ENCODE results near the gene ATP6V0A1.
"Not testable (repeated sequence)": the region's sequence is repeated elsewhere in the genome, so short reads cannot be mapped to it uniquely, and the experiment has no call there.

ATP6V0A1 gene

GRCh38 chr17:42541041-42541833, 82.6 kb downstream of the ATP6V0A1 start:
- DNase-seq (ENCODE audit: low read depth) = no peak

GRCh38 chr17:42543190-42544079, 84.8 kb downstream of the ATP6V0A1 start:
- DNase-seq (ENCODE audit: low read depth) = no peak

- no peak for DNase-seq (ENCODE audit: low read depth)
Measured at GRCh38 chr17:42544874-42545283, 86.2 kb downstream of the ATP6V0A1 start.

- DNase-seq (ENCODE audit: low read depth) = not testable (repeated sequence)
Measured at GRCh38 chr17:42545755-42546505, 87.3 kb downstream of the ATP6V0A1 start.

DNA sequence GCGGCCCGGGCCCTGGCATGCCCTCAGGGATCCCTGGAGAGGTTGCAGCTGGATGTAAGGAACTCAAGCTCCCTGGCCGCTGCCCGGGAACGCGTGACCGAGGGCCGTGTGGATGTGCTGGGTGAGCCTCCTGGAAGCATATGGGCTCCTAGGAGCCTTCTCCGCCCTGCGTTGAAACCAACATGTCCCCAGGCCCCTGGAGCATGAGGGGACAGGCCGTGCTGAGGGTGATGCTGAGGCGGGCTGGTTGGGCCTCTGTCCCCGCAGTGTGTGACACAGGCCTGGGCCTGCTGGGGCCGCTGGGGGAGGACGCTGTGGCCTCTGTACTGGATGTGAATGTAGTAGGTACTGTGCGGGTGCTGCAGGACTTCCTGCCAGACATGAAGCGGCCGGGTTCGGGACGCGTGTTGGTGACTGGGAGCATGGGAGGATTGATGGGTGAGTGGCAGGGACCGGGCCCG, 88.4 kb downstream of the ATP6V0A1 start:
- DNase-seq (ENCODE audit: low read depth) = no peak

DNA sequence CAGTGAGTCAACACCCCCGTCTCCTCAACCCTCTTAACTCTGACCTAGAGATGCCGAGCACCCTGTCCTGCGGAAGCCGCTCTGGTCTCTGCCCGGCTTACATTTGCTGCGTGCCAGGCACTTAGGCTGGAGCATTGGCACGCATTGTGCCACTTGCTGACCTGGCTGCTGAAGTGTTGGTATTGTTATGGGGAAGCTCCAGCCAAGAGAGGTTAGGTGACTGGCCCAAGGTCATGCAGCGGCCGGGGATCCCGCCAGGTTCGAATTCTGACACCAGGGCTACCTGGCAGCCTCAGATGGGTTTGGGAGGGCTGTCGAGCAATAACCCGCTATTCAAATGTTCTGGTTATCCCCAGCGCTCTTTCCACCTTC, 89.0 kb downstream of the ATP6V0A1 start:
- no peak for DNase-seq (ENCODE audit: low read depth)

DNA sequence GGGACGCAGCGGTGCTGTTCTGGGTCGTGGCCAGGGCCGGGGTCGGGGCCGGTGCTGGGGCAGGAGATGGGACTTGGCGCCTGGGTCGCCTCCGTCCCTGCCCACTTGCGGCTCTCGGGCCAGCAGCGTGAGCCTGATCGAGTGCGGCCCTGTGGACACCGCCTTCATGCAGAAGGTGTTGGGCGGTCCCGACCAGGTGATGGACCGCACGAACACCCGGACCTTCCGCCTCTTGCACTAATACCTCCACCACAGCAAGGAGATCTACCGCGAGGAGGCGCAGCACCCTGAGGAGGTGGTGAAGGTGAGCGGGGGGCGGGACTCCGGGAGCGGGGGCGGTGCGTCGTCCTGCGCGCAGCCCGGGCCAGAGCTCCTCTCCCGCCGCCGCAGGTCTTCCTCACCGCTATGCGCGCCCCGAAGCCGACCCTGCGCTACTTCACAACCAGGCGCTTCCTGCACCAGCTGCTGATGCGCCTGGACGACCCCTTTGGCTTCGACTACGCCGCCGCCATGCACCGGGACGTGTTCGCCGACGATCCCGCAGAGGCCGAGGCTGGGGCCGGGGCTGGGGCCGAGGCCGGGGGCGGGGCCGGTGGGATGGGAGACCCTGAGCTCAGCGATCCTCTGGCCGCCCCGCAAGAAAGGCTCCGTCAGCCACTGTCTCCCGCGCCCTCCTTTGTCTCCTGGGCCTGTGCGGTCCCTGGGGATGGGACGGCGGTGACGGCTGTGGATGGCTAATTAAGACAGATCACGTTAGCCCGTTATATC, 89.6 kb downstream of the ATP6V0A1 start:
- DNase-seq (ENCODE audit: low read depth) = no peak

DNA sequence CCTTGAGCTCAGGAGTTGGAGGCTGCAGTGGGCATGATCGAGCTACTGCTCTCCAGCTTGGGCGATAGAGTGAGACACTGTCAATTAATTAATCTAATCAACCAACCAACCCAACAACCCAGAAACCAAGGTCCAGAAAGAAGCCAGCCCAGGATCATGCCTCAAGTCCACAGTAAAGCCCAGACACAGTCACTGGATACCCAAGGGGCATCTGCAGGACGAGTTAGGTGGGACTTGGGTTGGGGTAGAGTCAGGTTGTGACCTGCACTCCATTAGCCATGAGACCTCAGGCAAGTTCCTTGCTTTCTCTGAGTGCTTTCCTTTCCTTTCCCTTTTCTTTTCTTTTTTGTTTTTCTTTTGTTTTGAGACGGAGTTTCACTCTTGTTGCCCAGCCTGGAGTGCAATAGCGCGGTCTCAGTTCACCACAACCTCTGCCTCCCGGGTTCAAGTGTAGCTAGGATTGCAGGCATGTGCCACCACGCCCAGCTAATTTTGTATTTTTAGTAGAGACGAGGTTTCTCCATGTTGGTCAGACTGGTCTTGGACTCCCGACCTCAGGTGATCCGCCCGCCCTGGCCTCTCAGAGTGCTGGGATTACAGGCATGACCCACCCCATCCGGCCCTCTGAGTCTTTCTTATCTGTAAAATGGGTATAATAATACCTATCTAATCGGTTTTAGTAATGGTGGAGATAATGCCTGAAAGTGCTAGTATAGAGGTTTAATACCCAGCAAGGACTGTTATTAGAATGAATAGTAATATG, 90.5 kb downstream of the ATP6V0A1 start:
- no peak for DNase-seq (ENCODE audit: low read depth)

- DNase-seq (ENCODE audit: low read depth) = not testable (repeated sequence)
Measured at GRCh38 chr17:42552736-42553135, 94.1 kb downstream of the ATP6V0A1 start, which contains the start of gene HSD17B1. TSS of gene HSD17B1 (plus strand) at chr17:42552923. CDS start at chr17:42552934, 11 bp downstream.

- DNase-seq (ENCODE audit: low read depth) = no peak
Measured at GRCh38 chr17:42553161-42553818, 94.6 kb downstream of the ATP6V0A1 start.

GRCh38 chr17:42553866-42554249, 95.2 kb downstream of the ATP6V0A1 start:
- no peak for DNase-seq (ENCODE audit: low read depth)

GRCh38 chr17:42554250-42555121, 95.8 kb downstream of the ATP6V0A1 start:
- peak; percentile 86 for DNase-seq (ENCODE audit: low read depth)

DNA sequence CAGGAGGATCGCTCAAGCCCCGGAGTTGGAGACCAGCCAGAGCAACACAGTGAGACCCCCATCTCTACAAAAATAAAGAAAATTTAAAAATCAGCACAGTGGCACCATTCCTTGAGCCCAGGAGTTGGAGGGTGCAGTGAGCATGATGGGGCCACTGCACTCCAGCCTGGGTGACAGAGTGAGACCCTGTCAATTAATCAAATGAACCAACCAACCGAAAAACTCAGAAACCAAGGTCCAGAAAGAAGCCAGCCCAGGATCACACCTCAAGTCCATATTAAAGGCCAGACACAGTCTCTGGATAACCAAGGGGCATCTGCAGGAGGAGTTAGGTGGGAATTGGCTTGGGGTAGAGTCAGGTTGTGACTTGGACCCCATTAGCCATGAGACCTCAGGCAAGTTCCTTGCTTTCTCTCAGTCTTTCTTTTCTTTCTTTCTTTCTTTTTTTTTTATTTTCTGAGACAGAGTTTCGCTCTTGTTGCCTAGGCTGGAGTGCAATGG, 96.5 kb downstream of the ATP6V0A1 start:
- no peak for DNase-seq (ENCODE audit: low read depth)

GRCh38 chr17:42555961-42556617, 97.4 kb downstream of the ATP6V0A1 start:
- not testable (repeated sequence) for DNase-seq (ENCODE audit: low read depth)

DNA sequence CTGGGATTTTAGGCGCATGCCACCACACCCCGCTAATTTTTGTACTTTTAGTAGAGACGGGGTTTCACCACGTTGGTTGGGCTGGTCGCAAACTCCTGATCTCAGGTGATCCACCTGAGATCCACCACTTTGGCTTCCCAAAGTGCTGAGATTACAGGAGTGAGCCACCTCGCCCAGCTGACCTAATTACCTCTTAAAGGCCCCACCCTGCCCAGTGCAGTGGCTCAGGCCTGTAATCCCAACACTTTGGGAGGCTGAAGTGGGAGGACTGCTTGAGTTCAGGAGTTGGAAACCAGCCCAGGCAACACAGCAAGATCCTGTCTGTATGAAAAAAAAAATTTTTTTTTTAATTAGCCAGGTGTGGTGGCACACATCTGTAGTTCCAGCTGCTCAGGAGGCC, 100.4 kb downstream of the ATP6V0A1 start:
- DNase-seq (ENCODE audit: low read depth) = no peak

- DNase-seq (ENCODE audit: low read depth) = no peak
Measured at GRCh38 chr17:42560246-42560645, 101.6 kb downstream of the ATP6V0A1 start.

- peak; percentile 94 for DNase-seq (ENCODE audit: low read depth)
Measured at GRCh38 chr17:42561897-42562387, 103.3 kb downstream of the ATP6V0A1 start, which contains the start of gene COASY. TSS of gene COASY (plus strand) at chr17:42562148. CDS start at chr17:42562623, 475 bp downstream.
